ENCODE data around the gene TTLL13. TPM values are rescaled to one million over a fixed set of nuclear protein-coding genes. Genes with fewer than 3 reads are reported as not detected.
"Not testable (repeated sequence)": the region's sequence is repeated elsewhere in the genome, so short reads cannot be mapped to it uniquely, and the experiment has no call there.

Gene TTLL13
- total RNA-seq, 1 experiment from 2014 or later: not detected

DNA sequence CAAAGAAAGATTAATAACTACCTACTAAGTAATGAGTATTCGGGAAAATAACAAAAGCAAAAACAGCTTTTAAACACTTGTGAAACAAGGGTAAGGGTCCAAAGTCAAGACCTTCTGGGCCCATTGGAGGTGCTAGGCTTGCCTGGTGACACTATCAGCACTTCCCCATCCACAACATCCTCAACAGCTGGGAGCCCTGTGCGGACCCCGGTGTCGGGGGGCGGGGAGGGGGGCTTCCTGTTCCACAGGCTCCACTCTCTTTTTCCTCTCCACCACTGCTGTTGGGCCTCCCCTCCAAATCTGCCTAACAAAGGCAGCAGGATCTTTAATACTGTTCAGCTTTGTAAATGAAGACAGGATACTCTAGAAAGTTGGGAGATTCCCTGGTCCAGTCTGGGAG, 37.7 kb downstream of the TTLL13 start:
- no peak for DNase-seq (ENCODE audit: low read depth)

DNA sequence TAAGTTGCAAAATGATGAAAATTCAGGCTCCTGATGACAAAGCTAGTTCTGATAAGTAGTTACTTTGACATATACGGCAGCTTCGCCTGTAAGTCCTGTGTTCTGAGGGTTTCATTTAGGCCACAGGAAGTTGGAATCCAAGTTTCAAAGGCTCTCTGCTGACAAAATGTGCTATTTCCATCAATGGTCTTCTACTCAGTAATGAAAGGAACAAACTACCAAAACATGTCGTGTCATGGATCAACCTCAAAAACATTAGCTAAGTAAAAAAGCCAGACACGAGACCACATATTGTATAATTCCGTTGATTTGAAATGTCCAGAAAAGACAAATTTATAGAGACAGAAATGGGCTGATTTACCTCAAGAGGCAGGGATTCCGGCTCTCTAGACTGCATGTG, 38.6 kb downstream of the TTLL13 start:
- no peak for DNase-seq (ENCODE audit: low read depth)

DNA sequence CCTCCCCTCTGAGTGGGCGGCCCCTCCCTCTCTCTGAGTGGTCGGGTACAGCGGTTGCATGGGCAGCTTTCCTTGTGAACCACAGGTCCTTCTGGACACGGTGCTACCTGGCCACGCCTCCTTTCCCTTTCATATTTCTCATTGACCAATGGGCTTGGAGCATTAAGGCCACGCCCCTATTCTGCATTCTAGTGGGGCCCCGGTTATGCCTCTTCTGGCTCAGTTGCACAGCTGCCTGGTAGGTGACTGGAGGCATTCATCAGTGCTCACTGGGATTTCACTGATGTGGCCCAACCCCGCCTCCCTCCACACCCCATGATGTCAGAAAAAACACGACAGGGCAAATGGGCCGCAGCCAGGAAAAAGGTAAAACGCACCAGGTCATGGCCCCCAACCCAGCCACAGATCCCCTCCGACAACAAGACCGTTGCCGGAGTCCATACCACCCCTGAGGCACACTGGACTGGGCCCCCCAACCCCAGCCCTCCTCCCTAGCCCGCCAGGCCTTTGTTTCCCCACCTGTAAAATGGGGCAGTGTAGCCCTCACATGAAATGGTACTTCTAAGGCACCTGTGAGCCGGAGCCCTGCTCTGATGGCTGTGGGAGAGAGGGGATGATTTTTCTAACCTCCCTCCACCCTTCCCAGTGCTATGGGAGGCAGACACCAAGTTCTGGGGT, 42.5 kb downstream of the TTLL13 start:
- peak; percentile 19 for DNase-seq (ENCODE audit: low read depth)

DNA sequence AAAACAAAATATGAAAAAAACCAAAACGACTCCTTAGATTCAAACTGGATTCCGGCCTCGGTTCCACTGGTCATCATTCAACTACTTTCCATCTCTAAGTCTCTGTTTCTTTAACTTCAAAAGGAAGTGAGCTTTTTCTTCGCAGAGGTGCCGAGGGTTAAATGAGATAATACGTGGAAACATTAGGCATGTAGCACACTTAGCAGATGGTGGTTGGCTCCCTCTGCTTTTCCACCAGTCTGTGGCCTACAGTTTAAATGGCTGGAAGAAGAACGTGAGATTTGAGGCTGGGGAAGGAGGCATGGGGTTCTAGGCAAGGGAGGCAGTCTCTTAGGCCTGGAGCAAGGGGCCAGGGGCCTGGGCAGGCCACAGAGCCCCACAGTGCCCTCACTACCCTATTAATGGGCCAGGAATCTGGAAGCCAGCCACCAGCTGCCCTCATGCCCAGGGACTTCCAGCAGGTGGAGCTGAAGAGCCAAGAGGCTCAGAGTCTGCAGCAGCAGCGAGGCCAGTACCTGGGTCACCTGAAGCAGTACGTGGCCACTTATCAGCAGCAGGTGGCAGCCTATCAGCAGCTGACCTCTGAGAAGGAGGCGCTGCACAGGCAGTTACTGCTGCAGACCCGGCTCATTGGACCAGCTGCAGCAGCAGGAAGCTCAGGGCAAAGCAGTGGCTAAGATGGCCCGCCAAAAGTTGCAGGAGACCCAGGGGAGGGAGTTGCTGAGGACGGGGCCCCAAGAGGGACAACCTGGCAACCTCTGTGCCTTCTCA, 43.9 kb downstream of the TTLL13 start:
- DNase-seq (ENCODE audit: low read depth): peak; percentile 32

DNA sequence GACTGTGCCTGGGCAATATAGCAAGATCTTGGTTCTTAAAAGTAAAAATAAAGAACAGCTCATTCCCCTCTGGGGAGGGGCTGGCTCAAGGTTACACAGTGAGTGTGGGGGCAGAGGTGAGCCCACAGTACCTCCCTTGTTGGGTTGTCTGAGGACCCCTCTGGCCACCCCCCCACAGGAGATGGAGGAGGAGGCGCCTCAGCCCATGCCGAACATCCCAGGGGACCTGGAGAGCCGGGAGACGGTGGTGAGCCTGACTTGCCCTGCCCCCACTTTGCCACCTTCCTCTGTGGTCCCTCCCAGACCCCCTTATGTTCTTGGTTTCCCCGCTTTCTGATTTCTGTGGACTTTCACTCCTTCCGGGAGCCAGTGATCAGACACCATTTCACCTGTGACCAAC, 44.8 kb downstream of the TTLL13 start:
- DNase-seq (ENCODE audit: low read depth): no peak

DNA sequence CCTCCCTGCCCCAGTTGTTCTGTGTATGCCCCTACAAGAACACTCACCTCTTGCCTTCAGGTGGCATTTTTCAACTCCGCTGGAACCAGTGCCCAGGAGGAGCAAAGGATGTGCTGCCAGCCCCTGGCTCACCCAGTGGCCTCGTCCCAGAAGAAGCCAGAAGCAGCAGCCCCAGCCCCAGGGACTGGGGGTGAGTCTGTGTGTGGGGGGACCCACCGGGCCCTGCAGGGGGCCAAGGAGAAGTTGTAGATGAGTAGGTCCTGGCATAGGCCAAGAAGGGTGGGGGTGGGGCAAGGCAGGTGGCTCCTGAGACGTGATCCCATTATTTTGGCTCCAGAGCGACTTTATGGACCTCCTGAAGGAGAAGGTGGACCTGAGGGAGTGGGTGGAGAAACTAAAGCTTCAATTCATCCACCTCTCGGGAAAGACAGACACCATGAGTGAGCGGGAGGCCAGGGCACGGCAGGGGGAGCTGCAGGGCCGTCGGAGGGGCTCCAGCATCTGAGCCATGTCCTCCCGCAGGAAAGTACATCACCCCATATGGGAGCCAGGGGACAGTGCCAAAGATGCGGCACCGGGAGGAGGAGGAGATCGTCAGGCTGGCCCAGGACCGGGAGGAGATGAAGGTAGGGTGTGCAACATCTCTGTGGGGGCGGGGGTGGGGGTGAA, 45.4 kb downstream of the TTLL13 start:
- DNase-seq (ENCODE audit: low read depth): no peak

DNA sequence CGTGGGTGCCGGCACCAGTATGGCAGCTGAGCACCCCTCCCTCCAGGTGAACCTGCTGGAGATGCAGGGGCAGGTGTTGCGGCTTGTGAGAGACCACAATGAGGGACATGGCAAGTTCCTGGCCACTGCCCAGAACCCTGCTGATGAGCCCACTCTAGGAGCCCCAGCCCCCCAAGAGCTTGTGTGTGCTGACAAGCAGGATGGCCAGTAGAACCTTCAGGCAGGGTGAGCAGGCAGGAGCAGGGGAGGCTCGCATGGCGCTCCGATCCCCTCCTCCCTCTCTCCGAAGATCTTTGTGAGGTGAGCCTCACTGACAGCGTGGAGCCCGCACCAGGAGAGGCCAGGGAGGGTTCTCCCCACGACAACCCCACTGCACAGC, 45.9 kb downstream of the TTLL13 start:
- DNase-seq (ENCODE audit: low read depth): no peak

DNA sequence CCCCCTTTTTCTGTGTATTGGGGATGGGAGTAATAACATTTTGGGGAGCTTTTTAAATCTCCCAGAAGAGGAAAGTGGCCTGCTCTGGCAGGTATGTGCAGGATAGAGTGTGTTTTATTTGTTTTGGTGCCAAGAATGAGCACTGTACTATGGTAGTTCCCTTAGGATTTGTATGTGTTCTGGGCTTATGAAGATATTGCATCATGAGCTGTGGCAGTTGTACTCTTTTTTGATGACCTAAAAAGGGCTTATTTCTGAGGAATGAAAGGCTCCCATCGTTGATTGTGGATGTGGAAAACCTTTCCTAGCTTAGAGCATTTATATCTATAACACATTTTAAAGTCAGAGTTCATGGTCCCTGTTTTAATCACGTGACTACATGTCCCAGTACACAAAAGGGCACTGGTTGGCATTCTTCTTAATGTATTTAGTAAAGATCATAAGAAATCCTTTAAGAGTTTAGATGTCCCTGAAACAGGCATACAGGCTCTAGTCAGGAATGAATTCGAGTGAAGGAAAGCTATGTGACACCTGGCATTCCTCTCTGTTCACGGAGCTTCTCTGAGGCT, 47.0 kb downstream of the TTLL13 start:
- not testable (repeated sequence) for DNase-seq (ENCODE audit: low read depth)

DNA sequence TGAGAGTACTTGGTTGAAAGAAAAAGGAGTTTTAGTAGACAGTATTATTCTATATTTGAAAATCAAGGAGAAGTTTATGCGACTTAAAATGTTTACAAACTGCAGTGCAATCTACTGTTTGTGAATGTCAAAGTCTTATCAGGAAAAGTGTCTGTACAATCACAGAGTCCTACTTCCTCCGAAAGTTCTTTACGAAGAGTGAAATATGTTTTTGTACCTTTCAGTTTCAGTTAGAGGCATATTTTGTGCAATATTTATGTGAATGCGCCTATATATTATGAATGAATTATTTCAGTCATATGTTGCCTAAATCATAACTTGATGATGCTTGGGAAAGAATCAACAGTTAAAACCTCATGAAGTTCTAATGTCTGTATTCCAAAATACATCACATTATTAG, 47.7 kb downstream of the TTLL13 start:
- DNase-seq (ENCODE audit: low read depth): no peak

DNA sequence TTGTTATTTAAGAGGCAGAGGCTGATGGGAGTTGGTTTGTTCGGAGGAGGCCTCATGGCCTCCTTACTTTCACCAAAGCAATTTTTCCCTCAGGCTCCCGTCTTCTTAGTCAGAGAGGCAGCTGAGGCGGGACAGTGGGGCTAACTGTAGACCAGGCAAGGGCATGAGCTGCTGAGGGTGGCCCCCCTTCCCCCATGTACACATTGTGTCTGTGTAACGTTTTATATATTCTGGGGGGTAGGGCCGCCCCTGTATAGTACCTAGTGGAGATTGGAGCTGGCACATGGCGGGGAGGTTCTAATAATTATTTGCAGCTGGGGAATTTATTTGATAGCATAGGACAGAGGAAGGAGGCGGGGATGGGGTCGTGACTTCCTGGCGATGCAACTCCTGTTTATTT, 51.2 kb downstream of the TTLL13 start:
- DNase-seq (ENCODE audit: low read depth): no peak

DNA sequence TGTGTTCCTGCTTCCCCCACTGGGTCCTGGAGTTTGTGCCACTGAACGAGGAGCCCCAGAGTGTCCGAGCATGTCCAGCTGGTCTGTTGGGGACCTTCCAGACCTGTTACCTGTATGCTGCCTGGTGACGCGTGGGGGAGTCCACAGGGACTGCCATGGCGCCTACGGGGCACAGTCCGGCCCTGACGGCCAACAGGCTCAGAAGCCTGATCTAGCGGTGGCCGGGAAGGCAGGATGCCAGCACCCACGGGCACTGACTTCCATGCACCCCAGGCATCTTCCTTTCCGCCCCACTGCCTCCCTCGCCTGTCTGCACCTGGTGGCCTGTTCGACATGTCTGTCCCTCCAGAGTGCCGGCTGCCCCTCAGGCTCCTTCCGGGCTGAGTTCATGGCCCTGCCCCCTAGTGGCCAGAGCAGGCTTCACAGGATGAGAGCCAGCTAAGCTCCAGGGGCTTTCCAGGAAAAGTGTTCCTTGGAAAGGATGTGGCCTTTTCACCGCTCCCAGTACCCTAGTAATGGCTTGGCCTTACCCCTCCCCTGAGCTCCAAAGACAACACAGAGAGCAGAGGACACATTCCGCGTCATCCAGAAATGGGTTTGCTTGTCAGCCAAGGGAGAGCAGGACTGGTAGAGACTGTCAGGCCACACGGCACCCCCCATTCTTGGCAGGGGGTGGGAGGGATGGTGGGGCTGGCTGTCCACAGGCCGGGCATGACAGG, 51.8 kb downstream of the TTLL13 start:
- peak; percentile 32 for DNase-seq (ENCODE audit: low read depth)

DNA sequence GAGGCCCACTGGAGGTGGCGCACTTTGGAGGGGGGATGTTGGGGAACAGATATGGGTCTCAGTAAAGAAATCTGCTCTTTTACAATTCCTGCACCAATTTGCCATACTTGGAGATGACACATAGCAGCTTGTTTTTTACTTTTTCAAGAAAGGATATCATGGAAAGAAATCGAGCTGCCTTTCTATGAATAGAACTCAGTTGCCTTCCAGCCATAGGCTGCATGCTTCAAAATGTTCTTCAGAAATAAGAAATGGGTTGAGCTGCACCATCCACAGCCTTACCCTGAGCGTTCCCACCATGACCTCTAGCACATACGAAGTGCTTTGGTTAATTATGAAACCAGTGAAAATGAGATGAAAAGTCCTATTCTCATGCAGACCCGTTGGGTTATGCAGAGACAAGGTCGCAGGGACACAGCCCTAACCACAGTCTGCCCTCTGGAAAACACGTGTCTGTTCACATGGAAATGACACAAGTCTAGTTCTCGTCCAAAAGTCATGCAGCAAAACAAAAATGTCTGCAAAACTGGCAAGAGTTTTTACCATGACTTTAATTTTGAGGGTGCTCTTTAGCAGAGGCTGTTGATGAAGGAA, 52.4 kb downstream of the TTLL13 start:
- no peak for DNase-seq (ENCODE audit: low read depth)

DNA sequence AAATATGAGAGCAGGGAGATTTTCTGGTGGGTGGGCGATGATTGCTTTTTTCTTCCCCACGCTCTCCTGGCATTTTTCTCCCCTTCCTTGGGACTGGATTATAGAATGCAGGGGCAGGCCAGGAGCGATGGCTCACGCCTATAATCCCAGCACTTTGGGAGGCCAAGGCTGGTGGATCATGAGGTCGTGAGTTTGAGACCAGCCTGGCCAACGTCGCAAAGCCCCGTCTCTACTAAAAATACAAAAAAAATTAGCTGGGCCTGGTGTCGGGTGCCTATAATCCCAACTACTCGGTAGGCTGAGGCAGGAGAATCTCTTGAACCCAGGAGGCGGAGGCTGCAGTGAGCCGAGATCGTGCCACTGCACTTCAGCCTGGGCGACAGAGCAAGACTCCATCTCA, 56.0 kb downstream of the TTLL13 start:
- DNase-seq (ENCODE audit: low read depth): not testable (repeated sequence)

DNA sequence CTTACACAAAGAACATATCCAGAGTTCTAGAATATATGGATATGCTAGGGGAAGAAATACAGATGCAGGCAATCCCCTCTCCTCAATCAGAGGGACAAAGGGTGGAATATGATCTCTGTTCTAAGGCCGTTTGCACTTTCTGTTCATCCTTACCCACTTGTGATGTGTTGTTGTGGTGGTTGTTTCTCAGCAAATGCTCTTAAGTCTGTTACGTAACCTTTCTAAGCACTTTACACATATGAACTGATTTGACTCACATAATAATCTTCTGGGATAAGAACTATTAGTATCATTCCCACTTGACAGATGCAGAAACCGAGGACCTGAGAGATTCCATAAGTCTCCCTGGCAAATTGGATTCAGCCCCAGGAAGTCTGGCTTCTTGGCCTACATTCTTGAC, 56.6 kb downstream of the TTLL13 start:
- DNase-seq (ENCODE audit: low read depth): no peak

DNA sequence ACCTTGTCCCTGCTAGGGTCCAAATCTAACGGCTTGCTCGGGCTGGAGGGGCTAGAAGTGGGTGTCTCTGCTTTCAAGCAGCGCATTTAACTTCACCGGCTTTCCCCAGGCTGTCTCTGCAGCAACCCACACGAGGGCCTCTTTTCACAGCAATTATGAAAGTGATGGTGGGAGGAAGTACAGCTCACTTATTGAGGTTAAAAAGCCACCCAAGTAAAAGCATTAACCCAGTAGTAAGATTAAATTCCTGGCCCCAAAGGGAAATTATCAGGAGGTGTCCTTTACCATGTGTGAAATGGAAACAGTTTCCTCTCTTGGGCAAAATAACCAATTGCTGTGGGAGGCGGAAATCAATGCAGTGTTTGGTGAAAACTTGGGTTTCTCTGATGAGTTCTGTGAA, 57.2 kb downstream of the TTLL13 start:
- no peak for DNase-seq (ENCODE audit: low read depth)

DNA sequence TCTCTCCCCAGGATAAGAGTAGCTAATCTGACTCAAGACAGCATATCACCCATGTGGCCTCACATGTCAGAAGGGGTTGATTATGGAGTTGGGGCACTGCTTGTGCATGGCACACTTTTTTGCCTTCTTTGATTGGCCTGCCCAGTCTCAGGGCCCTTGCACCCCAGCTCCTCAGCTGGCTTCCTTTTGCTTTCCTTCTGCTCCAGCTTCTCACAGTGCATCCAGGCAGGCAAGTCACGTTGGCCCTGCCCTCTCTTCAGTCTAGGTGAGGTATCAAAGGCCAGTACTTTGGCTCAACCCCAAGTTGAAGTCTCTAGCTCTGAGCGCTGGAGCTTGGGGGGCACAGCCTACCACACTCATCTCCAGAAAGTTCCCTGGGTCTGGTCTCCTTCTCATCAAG, 58.3 kb downstream of the TTLL13 start:
- DNase-seq (ENCODE audit: low read depth): no peak

DNA sequence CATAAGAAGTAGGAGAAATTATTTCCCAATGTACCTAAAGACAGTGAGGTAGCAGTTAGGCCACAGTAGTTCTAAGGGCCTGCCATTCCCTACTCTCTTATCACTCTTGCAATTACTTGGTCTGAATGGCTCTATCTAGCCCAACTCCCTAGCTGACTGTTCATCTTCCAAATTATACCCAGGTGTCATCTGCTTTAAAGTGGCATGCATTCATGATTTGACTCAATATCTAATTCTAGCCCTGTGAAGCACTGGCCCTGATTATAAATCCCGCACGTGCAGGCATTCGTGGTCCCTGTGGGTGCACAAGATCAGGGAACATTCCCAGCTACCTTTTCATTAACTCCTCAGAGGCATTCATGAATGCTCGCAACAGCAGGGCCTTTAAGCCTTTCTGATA, 59.7 kb downstream of the TTLL13 start:
- DNase-seq (ENCODE audit: low read depth): no peak

Data from LHCN-M2 (cell line).